ENCODE data around the gene PLEKHM1. TPM values are rescaled to one million over a fixed set of nuclear protein-coding genes. Genes with fewer than 3 reads are reported as not detected.

The PLEKHM1 gene
- total and polyA plus RNA-seq, 9 donors, result 13.0 to 38.4 (median 33.5) TPM

- Histone ChIP-seq H3K36me3 (no peaks in the 10 kb centered on the region), H3K27me3 (no peaks in the 10 kb centered on the region), H3K27ac (no peak overlapping the region), H3K4me3 (no peak overlapping the region), H3K4me1 (ENCODE audit: insufficient read depth) (no peaks in the 10 kb centered on the region), H3K9me3 (no peaks in the 10 kb centered on the region)
- no peak for DNase-seq
- intact Hi-C loops (cut with DNase I), result no loop called here
- WGBS, 3 donors, result 86 to 98% (median 95%) methylated on average over 9 of the region's 9 CpGs
- TF ChIP-seq CTCF (IDR thresholded peaks at IDR 0.05) (no peak), POLR2A (IDR thresholded peaks at IDR 0.05) (no peak), EP300 (IDR thresholded peaks at IDR 0.05) (no peak)
These were observed 77.0 kb downstream of the PLEKHM1 start for GRCh38 chr17:45413498-45413923.

- Histone ChIP-seq H3K4me1 (ENCODE audit: insufficient read depth) (no peaks in the 10 kb centered on the region), H3K27ac (no peak overlapping the region), H3K36me3 (no peaks in the 10 kb centered on the region), H3K27me3 (no peaks in the 10 kb centered on the region), H3K4me3 (no peak overlapping the region), H3K9me3 (no peaks in the 10 kb centered on the region)
- DNase-seq, result no peak
- 81 to 88% (median 87%) methylated on average over 5 of the region's 5 CpGs for WGBS, 3 donors
- intact Hi-C loops (cut with DNase I), result no loop called here
- TF ChIP-seq EP300 (IDR thresholded peaks at IDR 0.05) (no peak), CTCF (IDR thresholded peaks at IDR 0.05) (no peak), POLR2A (IDR thresholded peaks at IDR 0.05) (no peak)
These were observed 79.0 kb downstream of the PLEKHM1 start for GRCh38 chr17:45411348-45412105.

GRCh38 chr17:45410144-45411091 lies 80.1 kb downstream of the PLEKHM1 start:
- DNase-seq, result no peak
- no peak overlapping the region for H3K27ac ChIP-seq

More at GRCh38 chr17:45410144-45411091, 80.1 kb downstream of the PLEKHM1 start:
- H3K4me1 ChIP-seq (ENCODE audit: insufficient read depth), result peaks cover 4% of the 10 kb centered on the region
- 78 to 83% (median 80%) methylated on average over 24 of the region's 24 CpGs for WGBS, 3 donors
- TF ChIP-seq POLR2A (IDR thresholded peaks at IDR 0.05) (no peak), EP300 (IDR thresholded peaks at IDR 0.05) (no peak), CTCF (IDR thresholded peaks at IDR 0.05) (no peak)
- H3K36me3 ChIP-seq, result no peaks in the 10 kb centered on the region
- intact Hi-C loops (cut with DNase I), result no loop called here
- peak overlapping the region; percentile 3 for H3K4me3 ChIP-seq
- no peaks in the 10 kb centered on the region for H3K27me3 ChIP-seq
- H3K9me3 ChIP-seq, result no peaks in the 10 kb centered on the region
